Parathyroid adenoma (tissue), 2 donors: ENCODE data around the gene SETD3.

Experiments used
- H2AFZ ChIP-seq: fragments of 300-600 bp; sonication (generic); one replicate; pipeline ENCODE4 v1.7.0; 2017; ENCODE audit warnings: antibody characterized with exemption, mild to moderate bottlenecking
- H3K27ac ChIP-seq: fragments of 300-600 bp; sonication (generic); one replicate; pipeline ENCODE4 v1.7.0; 2017
- H3K27me3 ChIP-seq: fragments of 300-600 bp; sonication (generic); one replicate; pipeline ENCODE4 v1.7.0; 2017; ENCODE audit warnings: low read length; ENCODE audit not compliant: control insufficient read depth, insufficient read depth
- H3K36me3 ChIP-seq: fragments of 300-600 bp; sonication (generic); one replicate; pipeline ENCODE4 v1.7.0; 2017; ENCODE audit warnings: low read length; ENCODE audit not compliant: control insufficient read depth, insufficient read depth
- H3K4me1 ChIP-seq: fragments of 300-600 bp; sonication (generic); one replicate; pipeline ENCODE4 v1.7.0; 2017; ENCODE audit warnings: control low read depth
- H3K4me2 ChIP-seq: fragments of 300-600 bp; sonication (generic); one replicate; pipeline ENCODE4 v1.7.0; 2017; ENCODE audit warnings: low read length
- H3K4me3 ChIP-seq: fragments of 300-600 bp; sonication (generic); one replicate; pipeline ENCODE4 v1.7.0; 2017; ENCODE audit warnings: low read depth, low read length
- H3K79me2 ChIP-seq: fragments of 300-600 bp; sonication (generic); one replicate; pipeline ENCODE4 v1.7.0; 2017; ENCODE audit warnings: control low read depth
- H3K9ac ChIP-seq: fragments of 300-600 bp; sonication (generic); one replicate; pipeline ENCODE4 v1.7.0; 2017; ENCODE audit warnings: mild to moderate bottlenecking
- H3K9me3 ChIP-seq: fragments of 300-600 bp; sonication (generic); one replicate; pipeline ENCODE4 v1.7.0; 2017; ENCODE audit warnings: low read length; ENCODE audit not compliant: control insufficient read depth
- CTCF ChIP-seq: fragments of 300-600 bp; sonication (generic); IDR thresholded peaks from one replicate; pipeline ENCODE4 v1.7.0; 2017; ENCODE audit warnings: antibody characterized with exemption, mild to moderate bottlenecking
- donor health status: primary hyperparathyroidism.

The SETD3 gene

DNA sequence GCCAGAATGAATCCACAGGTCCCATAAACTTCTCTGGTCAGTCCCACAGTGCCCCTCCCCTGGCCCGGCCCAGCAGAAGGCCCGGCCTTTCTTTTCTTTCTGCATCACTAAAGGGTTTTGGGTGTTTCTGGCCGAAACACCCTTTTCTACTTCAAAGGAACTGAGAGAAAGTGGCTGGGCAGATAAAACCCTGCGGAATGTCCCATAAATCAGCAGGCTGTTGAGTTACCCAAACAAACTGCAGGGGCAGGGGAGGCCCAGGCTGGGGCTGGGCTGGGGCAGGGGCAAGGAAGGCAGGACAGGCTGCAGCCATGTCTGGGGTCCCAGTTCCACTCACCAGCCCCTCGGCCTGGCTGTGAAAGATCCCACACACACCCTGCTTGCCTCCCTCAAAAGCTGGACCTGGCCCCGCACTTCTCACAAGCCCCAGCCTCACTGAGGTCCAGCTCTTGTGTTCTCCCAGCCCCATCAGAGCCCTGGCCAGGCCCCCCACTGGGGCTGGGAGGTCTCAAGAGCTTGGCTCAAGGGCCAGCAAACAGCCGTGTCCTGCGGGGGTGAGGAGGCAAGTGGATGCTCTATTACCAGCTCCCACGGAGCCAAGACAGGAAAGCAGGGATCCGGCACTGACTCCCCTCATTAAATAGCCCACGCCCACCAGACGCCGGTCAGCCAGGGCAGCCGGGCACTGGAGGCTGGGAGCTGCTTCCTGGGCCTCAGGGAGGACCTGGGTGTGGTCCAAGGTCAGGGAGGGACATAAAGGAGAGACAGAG is 42.5 kb upstream of the SETD3 start:
- Histone ChIP-seq H3K4me3 (no peak overlapping the region), H3K36me3 (no peaks in the 10 kb centered on the region), H3K27me3 (no peaks in the 10 kb centered on the region), H2AFZ (no peak overlapping the region), H3K4me2 (no peak overlapping the region), H3K9me3 (no peaks in the 10 kb centered on the region), H3K79me2 (peaks cover 17% of the 10 kb centered on the region), H3K4me1 (peaks cover 3% of the 10 kb centered on the region), H3K9ac (no peak overlapping the region), H3K27ac (no peak overlapping the region)
- TF ChIP-seq CTCF: no peak

DNA sequence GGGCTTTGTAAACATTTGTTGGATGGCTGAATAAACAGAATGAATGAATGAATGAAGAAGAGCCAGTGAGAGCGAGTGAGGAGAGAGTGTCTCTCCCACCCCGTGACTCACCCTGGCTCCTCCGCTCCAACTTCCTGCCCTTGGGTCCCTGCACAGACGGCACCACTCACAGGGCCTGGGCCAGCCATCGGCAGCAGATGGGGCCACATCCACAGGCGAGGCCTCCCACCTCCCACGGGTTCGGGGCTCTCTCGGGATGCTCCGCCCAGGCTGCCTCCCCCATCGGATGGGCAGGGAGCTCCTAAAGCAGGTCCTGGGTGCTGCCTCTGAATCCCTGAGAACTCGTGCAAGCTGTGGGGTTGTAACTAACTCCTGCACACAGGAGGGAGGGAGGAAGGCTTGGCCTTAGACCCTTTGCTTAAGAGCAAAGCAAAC is 41.8 kb upstream of the SETD3 start:
- Histone ChIP-seq H3K36me3 (no peaks in the 10 kb centered on the region), H2AFZ (no peak overlapping the region), H3K27ac (no peak overlapping the region), H3K4me3 (no peak overlapping the region), H3K27me3 (no peaks in the 10 kb centered on the region), H3K79me2 (peaks cover 18% of the 10 kb centered on the region), H3K9me3 (no peaks in the 10 kb centered on the region), H3K4me2 (no peak overlapping the region), H3K4me1 (peaks cover 3% of the 10 kb centered on the region), H3K9ac (no peak overlapping the region)
- TF ChIP-seq CTCF: no peak

DNA sequence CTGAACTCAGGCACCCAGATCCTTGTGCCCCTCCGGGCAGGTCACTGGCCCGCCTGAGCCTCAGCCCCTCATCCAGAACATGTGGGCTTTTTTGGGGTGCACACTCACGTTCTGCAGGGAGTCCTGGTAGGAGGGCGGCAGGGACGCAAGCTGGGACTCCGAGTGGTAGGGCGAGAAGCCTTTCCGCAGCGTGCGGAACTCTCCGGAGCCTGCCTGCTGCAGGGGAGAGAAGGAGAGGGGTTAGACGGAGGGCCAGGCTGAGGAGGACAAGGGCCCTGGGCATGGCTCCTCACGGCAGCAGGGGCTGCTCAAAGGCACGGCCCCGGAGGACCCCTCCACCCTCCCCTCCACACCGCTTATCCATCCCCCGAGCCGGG is 41.4 kb upstream of the SETD3 start:
- Histone ChIP-seq H3K4me3 (no peak overlapping the region), H3K9ac (no peak overlapping the region), H3K79me2 (peaks cover 18% of the 10 kb centered on the region), H3K9me3 (no peaks in the 10 kb centered on the region), H3K27ac (no peak overlapping the region), H3K27me3 (no peaks in the 10 kb centered on the region), H3K4me1 (peaks cover 3% of the 10 kb centered on the region), H2AFZ (no peak overlapping the region), H3K36me3 (no peaks in the 10 kb centered on the region), H3K4me2 (no peak overlapping the region)
- TF ChIP-seq CTCF: no peak

DNA sequence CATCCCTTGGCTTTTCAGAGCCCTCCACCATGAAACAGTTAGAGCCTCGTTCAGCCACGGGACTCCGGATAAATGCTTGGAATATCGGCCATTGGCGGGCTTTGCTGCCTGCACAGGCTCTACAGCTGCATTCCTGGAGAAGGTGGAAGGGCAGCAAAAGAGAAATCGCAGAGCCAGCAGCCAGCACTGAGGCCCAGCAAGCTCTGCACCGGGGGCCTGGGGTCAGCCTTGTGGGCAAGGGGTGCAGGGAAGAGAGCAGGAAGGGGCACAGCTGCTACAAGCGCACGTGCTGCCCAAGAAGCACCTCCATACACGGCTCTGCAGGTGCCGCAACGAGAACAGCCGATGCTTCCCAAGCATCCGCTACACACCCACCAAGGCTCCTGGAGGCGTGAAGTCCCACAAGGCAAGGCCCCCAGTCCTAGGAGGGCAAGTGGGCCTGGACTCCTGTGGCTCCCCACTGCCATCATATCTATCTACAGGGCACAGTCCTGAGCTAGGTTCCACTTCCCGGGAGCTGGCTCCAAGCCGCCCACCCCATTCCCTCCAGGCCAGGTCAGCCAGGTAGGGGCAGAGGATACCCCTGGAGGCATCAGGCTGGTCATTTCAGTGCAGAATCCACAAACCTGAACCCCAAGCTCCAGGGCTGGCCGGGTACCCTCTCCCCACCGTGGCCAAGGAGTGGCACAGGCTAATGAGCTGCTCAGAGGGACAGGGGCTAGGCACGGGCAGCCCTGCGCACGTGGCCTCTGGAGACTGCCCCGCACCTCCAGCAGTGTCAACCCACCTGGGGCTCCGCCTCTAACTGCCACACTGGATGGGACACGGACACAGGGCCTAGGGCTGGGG is 40.7 kb upstream of the SETD3 start:
- Histone ChIP-seq H3K4me3 (no peak overlapping the region), H3K79me2 (peaks cover 14% of the 10 kb centered on the region), H3K9me3 (no peaks in the 10 kb centered on the region), H3K27ac (no peak overlapping the region), H3K27me3 (no peaks in the 10 kb centered on the region), H3K9ac (no peak overlapping the region), H2AFZ (no peak overlapping the region), H3K4me2 (no peak overlapping the region), H3K4me1 (peaks cover 3% of the 10 kb centered on the region), H3K36me3 (no peaks in the 10 kb centered on the region)
- no peak for TF ChIP-seq CTCF
